SU-DHL-6 (cell line): ENCODE data around the gene RNF144A.

Experiments used
- EZH2phosphoT487 ChIP-seq: fragments of 200-600 bp; sonication (generic), shearing (Covaris generic); conservative IDR thresholded peaks from 2 replicates; pipeline ENCODE4 v1.6.1; 2018; ENCODE audit warnings: mild to moderate bottlenecking, antibody characterized with exemption, low read length, moderate library complexity, mixed read lengths
- TF ChIP-seq, protein P1 (sequence below): fragments of 200-600 bp; sonication (generic); IDR thresholded peaks from one replicate; pipeline ENCODE4 v1.5.1; 2017; ENCODE audit warnings: antibody characterized with exemption, mild to moderate bottlenecking, low read length, moderate library complexity; ENCODE audit not compliant: insufficient read depth, poor library complexity, severe bottlenecking

- TF ChIP-seq, protein P1, sequence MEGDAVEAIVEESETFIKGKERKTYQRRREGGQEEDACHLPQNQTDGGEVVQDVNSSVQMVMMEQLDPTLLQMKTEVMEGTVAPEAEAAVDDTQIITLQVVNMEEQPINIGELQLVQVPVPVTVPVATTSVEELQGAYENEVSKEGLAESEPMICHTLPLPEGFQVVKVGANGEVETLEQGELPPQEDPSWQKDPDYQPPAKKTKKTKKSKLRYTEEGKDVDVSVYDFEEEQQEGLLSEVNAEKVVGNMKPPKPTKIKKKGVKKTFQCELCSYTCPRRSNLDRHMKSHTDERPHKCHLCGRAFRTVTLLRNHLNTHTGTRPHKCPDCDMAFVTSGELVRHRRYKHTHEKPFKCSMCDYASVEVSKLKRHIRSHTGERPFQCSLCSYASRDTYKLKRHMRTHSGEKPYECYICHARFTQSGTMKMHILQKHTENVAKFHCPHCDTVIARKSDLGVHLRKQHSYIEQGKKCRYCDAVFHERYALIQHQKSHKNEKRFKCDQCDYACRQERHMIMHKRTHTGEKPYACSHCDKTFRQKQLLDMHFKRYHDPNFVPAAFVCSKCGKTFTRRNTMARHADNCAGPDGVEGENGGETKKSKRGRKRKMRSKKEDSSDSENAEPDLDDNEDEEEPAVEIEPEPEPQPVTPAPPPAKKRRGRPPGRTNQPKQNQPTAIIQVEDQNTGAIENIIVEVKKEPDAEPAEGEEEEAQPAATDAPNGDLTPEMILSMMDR, result no peak
- no peak for TF ChIP-seq EZH2phosphoT487
Observed at GRCh38 chr2:6956566-6956965, 39.4 kb downstream of the RNF144A start.
